IPS DF 4.7 (cell line): ENCODE data around the gene ZDHHC11B.

ENCODE experiments used
- DNase-seq: peaks from one replicate; pipeline ENCODE4 v3.0.0-alpha.2; 2013; ENCODE audit warnings: low spot score; ENCODE audit errors: extremely low read depth

ZDHHC11B gene

DNA sequence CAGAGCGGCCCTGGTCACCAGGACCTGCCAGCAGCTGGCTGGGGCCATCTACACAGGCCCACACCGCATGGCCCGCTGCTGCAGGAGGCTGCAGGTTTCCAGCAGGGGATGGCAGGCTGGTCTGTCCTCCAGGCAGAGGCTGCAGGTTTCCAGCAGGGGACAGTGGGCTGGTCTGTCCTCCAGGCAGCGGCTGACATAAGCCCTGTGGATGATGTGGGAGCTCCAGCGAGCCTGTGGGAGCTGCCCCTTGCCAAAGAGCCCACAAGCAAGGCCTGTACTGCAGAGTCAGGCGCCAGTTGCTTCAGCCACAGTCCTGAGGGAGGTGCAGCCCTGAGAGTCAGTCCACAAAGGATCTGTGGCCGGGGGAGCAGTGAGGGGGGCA is 109.9 kb downstream of the ZDHHC11B start:
- DNase-seq = no peak

DNA sequence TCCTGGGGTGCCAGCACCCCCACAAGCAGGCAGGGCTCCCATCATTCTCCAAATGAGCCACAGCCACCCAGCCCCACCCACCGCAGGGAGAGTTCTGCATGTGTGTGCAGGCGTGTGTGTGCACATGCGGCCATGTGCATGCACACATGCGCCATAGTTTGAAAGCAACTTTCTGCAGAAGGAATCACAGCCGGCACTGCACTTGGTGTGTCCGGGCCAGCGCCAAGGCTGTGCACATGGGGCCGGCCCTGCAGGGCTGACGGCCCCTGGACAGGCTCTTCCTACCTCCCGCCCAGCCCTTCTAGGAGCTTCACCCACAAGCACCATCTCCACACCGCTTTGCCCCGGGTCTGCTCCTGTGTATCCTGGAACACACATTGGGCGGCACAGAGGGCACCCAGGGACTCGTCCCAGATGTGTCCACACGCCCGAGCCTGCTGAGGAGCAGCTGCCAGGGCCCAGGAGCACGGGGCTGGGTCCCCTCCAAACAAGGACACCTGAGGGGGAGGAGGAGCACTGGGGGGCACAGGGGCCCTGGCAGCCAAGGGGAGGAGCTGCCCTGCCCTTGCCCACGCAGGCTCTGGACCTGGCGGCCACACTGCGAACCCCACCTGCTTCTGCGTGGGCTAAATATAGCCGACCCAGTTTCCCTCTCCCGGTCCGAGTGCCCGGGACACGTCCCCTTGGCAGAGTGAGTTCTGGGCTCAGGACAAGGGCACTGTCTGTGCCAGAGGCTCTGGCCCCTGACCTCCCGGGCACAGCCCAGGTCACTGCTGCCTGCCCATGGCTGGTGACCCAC is 110.5 kb downstream of the ZDHHC11B start:
- DNase-seq = no peak

DNA sequence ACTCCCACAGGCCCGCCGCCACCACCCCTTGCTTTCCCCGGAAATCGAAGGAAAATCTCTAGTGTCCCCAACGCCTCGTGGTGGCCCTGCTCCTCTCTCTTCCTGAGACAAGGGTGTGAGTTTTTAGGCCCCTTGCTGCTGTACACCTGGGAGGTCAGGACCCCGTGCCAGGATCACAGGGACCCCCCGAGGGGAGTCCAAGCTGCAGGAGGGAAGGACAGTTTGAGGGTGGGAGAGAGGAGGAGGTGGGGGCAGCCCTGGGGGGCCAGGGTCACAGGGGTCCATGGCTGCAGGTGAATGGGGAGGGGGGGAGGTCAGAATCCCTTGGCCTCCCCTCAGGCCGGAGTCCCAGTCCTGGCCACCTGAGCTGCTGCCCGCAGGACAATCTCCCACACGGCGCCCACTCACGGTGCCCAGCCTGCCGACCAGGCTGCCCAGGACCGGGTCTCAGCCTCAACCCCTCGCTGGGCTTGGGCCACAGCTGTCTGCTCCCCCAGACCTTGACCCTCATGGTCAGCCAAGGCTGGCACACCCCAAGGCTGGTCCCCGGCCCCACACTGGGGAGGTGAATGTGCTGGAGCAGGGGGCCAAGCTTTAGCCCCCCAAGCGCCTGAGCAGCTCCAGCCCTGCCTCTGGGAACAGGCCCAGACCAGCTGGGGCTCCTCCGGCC is 111.2 kb downstream of the ZDHHC11B start:
- DNase-seq = no peak

DNA sequence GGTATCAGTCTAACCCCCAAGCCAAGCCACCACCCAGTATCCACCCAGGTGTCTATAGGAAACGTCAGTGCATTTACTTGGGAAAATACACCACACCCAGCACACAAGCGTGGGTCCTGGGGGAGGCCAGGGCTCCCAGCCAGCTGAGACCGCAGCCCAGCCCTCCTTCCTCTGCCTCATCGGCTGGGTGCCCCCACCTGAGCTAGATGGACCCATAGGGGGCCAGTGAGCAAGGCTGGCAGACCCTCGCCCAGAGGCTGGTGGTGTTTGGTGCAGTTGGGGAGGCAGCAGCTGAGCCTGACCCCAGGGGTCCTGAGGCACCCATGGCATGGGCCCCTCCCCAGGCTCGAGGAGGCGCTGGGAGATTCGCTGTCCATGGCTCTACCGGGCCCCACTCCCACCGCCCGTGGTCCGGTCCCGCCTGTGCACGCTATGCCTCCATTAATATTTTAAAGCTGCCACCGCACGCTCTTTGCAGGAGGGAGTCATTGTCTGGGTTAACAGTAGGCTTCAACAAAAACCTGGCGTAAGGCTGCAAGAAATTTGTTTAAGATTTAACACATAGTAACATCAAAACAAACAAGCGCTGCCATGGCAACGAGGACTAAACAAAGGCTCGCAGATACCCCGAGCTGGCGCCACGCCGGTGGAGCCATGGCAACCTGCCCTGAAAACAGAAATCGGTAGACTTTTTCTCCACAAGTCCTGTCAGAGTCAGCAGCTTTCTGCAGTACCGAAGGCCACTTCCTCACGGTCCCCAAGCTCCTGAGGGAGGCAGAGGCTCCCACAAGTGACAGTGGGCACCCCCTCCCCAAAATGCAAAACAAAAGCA is 112.0 kb downstream of the ZDHHC11B start:
- DNase-seq = no peak

DNA sequence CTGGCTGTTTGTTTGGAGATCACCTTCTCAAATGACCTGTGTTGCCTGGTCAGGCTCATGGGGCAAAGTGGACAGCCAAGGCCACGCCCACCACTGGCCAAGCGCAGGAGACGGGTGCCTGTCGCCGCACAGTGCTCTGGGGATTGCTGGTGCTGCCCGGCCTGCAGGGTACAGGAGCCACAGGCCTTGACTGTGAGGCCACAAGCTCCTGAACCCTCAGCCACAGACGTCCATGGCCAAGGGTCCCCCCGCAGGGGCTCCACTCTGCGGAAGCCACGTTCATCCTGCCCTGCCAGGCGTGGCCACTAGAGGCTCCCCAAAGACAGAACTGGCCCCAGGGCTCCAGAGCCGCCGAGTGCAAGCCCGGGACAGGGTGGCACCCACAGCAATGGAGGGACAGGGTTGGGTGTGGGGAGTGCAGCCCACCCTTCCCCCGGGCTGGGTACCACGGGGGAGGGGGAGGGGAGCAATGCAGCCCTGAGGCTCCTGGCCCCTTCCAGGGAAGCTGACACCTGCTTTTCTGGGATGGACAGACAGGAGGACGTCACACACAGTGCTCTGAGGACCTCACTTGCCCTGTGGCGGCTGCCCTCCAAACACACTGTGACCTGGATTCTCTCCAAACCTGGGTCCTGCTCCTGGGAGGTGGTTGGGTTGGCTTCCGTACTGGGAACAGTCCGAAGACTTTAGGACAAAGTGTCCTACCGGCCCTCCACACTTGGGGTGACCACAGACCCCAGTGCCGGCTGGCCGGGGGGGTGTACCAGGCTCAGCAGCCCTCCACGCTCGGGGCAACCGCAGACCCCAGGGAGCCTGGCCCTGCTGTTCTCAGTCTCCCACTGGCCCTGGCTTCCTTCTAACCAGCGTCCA is 112.8 kb downstream of the ZDHHC11B start:
- DNase-seq = no peak

DNA sequence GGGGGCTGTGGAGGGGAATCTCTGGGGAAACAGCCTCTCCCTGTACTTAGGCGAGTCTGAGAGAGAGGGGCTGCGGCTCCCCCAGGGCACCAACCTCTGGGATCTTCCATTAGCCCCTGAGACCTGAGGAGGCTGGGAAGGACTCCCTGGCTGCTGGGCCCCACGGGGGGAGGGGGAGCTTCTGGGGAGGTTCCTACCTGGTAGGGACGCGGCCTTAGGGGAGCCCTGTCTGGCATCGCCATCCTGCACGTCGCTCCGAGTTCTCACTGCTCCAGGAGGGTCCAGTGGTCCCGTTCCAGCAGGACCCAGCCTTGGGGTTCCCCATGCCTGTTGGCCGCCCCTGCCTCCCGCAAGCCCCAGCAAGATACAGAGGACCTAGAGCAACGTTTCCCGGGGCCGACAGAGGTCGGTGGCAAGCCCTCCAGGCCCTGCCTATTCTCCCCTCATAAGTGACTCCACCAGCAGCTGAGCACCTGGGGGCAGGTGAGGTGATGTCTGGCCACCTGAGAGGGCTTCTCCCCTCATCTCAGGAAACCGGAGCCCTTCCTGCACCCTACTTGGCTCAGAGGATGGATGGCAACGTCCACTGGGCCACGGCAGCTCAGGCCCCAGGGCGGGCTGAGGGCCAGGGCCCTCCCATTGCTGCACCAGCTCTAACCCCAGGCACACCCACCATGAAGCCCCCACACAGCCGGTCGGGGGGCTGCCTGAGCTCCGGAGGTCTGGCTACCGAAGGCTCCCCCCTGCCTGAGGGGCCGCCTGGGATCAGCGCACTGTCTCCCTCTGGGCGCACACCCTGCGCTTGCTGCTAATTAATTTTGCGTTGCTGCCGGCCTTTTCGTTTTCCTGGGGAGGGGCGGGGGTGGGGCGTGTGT is 113.9 kb downstream of the ZDHHC11B start:
- DNase-seq = no peak

DNA sequence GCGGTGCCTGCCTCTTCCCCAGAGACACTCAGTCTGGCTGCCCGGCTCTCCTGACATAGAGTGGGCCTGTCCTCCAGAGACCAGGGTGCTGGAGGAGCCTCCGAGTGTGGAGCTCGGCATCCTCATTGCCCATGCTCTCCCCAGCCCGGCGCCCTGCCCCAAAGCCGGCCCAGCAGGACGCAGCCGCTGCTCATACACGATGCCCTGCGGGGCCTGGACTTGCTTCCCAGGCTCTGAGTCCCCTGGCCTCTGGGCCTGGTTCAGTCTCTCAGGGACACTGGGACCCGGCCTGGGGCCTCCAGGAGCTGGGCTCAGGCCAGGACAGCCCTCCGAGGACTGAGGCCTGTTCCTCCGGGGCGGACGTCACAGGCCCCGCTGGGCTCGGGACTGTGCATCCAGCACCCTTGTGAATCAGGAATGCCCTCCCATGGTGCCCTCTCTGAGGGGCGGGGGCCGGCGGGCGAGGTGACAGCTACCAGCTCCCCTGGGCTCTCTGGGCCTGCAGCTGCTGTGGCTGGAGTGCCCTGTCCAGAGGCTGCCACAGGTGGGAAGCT is 114.6 kb downstream of the ZDHHC11B start:
- DNase-seq = no peak

DNA sequence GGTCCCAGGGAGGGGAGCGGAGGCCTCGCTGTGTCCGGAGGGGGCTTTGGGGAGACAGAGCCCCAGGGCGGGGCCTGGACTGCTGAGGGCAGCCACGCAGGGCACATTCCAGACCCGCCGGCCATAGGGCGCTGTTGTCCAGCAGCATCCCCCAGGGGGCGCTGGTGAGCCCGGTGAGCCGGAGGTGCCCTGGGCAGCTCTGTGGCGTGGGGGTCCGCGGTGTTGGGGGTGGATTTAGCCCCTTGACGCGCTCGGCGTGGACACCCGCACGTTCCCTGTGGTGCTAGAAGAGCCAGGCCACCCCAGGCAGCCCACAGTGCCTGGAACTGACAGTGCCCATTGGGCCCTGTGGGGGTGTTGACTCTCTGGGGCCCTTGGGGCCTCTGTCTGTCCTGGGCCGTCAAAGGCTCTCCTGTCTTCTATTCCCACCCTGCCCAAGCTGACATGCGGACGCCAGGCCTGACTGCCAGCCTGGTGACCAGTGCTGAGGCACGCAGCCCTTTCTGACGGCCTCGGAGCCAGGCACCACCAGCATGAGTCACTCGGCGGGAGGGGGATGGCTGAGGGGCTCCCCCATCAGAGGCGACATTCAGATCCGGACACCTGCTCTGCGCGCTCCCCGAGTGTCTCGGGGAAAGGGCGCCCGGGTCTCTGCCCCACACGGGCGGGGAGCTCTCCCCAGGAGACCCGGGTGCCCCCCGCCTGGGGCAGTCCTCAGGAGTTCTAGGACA is 115.3 kb downstream of the ZDHHC11B start:
- DNase-seq = no peak

DNA sequence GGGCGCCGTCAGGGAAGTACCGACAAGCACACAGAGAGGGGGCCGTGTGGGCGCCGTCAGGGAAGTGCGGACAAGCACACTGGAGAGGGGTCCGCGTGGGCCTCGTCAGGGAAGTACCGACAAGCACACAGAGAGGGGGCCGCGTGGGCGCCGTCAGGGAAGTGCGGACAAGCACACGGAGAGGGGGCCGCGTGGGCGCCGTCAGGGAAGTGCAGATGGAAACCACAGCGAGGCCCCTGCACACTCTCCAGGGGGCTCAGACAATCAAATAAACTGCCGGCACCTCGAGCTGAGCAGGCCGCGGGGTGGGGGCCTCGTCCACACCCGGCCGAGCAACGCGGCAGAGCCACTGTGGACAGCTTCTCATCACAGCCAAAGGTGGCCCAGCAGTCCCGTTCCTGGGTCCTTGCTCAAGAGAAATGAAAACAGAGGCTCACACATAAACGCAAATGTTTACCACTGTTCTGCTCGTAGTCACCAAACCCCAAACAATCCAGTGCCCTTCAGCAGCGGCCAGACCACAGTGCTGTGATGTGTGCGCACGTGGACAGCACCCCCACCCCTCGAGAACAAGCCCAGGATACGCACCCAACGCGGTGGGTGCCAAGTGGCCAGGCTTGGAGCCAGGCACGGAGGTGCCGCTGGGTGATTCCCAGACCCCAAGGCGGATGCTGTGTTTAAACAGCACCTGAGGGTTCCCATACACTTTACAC is 116.1 kb downstream of the ZDHHC11B start:
- no peak for DNase-seq

DNA sequence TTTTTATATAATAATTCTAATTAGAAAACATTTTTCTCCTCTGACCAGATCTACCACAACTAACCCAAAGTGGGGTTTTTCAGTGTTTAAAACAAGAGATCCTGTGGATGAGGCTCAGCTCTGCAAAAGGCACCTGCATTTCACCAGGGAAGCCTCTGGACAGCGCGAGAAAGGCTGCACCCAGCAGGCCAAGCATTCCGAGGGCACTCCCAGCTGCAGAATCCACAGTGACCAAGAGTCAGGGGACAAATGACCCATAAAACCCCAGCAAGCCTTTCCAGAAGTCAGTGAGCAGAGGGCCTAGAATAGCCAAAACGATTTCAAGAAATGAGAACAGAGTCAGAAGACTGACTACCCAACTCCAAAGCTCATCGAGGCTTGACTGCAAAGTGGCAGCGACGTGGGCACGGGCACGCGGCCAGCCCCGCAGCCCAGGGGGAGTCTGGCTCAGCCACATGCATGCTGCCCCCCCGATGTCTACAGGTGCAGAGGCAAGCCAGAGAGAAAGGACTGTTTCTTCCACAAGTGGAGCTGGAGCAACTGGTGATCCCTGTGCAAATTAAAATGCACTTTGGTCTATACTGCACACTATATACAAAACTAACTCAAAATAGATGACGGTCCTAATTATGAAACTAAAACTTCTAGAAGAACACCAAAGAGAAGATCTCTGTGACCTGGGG is 117.6 kb downstream of the ZDHHC11B start:
- no peak for DNase-seq

DNA sequence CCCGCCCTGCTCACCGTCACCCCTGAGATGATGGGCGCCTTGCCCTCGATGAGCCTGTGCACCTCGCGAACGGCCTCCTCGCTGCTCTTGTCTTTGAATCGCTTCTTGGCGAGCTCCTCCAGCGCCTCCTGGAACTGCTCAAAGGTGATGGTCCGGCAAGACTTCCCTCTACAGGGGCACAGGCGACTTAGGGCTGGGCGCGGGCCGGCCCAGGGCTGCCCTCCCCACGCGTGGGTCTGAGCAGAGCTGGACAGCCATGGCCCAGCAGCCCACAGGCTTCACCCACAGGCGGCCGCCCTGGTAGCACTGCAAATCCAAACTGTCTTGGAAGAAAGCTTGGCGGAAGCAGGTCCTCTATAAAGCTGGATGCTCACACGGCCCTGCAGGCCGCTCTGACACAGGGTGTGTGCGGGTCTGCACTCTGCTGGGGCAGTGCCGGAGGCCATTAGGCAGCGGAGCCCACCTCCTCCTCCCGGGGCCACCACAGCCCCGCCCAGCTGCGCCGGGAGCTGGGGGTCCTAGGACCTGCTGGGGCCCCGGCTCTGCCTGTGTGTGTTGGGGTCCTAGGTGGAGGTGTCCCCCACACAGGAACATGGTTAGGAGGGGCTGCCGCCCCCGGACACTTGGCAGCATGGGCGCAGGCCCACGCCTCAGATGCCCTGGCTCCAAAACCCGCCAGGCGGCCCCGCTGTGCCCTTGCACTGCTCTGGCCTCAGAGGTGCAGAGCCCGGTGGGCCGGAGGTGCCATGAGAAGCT is 118.4 kb downstream of the ZDHHC11B start:
- DNase-seq = no peak

DNA sequence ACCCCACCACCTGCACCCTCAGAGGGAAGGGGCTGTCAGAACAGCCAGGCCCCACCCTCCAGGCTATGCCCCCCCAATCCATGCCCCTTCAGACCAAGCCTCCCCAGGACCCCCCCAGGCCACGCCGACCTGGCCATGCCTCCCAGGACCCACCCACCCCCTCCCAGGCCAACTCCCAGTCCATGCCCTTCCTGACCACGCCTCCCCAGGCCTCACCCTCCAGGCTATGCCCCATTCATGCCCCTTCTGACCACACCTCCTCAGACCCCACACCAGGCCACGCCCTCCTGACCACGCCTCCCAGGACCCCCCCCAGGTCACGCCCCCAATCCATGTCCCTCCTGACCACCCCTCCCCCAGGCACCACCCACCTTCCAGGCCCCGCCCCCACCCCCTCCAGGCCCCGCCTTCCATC is 119.0 kb downstream of the ZDHHC11B start:
- DNase-seq = no peak

DNA sequence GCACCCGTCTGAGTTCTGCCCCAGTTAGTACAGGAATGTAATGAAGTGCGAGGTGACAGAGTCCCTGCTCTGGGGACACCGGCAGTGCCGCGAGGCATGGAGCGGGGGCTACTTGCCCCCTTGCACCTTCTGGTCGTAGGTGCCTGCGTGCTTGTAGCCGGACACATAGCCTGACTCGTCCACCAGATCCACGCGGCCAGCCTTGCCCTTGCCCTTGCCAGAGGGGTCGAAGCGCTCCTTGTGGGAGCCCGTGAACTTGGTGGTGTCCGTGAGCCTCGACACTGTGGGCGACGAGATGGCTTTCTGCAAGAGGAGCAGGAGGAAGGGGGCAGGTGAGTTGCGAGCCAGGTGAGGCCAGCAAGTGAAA is 119.6 kb downstream of the ZDHHC11B start:
- no peak for DNase-seq

DNA sequence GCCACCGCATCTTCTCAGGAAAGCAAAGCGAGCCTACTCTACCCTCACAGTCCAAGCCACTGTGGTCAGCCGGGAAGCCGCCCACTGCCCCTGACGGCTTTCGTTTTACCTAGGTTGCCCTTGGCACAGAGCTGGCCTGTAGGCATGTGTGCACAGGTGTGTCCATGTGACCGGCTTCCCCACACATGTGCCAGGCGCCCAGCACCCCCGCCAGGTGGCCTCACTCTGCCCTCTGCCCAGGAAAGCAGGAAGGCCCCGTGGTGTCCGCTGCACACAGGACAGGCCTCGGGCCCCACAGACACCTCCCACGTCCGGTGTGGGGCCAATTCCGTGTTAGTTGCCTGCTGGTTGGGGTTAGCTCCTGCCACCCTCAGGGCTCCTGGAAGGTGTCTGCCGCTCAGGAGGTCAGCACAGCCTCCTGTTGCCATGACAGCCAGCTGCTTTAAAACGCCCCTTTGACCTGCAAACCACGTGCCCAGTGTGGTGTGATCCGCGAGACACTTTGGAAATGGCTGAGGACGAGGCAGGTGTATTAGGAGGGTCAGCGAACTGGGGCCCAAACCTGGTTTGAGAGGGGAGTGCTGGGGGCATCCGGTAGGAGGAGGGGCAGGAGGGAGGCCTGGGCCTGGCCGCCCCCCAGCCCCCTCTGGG is 120.1 kb downstream of the ZDHHC11B start:
- DNase-seq = no peak

DNA sequence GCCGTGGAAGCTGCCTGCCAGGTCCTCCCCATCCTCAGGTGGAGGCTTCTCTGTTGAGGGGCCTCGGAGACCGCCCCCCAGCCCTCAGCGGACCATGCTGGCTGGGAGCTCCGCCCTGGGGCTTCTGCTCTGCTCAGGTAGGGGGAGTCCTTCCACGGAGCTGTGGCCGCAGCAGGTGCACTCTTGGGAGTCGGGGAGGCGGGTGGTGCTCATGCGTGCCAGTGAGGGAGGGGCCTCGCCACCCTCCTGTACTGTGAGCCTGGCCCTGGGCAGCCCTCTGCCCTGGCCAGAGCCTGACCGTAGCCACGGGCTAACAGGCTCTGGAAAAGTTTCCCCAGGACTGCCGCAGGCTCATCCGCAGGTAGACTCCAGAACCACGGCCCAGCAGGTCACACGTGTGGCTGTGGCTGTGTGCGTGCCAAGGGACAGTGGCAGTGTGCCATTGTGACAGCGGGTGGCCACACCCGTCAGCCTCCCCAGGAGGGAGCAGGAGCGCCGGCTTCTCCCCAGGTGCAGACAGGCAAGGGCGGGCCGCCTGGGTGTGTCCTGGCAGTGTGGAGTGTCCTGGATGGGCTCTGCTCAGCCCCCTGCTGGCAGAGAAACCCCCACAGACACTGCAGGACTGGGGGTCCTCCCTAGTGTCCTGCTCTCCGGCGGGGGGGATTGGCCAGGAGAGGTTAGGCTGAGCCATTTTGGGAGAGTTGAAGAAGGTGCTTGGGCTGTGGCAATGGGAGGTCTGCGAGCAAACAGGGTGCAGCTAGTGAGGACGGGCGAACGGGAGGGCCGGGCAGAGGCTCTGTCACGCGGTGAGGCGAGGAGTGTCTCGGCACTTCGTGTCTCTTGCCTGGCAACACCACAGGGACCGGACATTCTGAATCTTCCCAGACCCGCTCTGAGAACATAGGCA is 120.8 kb downstream of the ZDHHC11B start:
- no peak for DNase-seq
